Keratinocyte (primary cell): ENCODE measurements around the gene ARL15.

Source experiments
- EZH2 ChIP-seq: IDR thresholded peaks from one replicate; pipeline ENCODE4 v1.6.1; 2012; ENCODE audit warnings: inconsistent platforms, mild to moderate bottlenecking, low read length, moderate library complexity
- TF ChIP-seq, protein P1 (sequence below), 3 experiments: IDR thresholded peaks in 1 of 3; conservative IDR thresholded peaks in 1 of 3; optimal IDR thresholded peaks in 1 of 3; 2 replicates in 2 of 3; 3 replicates in 1 of 3; pipeline versions ENCODE3 to v1.5.1; 2011; ENCODE audit warnings: low read length in 3 of 3, mild to moderate bottlenecking in 3 of 3, moderate library complexity in 2 of 3, control low read depth in 1 of 3, inconsistent platforms in 1 of 3; ENCODE audit not compliant: insufficient read depth in 2 of 3; ENCODE audit errors: extremely low read depth in 1 of 3

DNA sequence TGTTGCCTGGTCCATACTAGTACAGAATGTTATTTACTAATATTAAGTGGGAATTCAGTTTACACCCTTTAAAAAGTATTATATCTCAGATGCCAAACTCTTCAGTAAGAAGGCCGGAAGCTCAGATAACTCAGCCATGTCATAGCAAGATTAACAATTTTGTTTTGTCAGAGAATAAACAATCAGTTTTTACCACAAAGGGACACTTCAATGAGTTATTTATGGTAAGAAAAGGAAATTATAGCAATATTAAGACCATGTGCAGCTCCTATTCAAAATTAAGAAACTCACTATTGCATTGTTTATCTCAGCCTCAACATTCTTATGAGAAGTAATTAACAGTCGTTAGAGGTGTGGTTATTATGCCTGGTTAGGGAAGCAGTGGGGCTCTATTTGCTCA is 13.1 kb upstream of the ARL15 start:
- TF ChIP-seq, protein P1, sequence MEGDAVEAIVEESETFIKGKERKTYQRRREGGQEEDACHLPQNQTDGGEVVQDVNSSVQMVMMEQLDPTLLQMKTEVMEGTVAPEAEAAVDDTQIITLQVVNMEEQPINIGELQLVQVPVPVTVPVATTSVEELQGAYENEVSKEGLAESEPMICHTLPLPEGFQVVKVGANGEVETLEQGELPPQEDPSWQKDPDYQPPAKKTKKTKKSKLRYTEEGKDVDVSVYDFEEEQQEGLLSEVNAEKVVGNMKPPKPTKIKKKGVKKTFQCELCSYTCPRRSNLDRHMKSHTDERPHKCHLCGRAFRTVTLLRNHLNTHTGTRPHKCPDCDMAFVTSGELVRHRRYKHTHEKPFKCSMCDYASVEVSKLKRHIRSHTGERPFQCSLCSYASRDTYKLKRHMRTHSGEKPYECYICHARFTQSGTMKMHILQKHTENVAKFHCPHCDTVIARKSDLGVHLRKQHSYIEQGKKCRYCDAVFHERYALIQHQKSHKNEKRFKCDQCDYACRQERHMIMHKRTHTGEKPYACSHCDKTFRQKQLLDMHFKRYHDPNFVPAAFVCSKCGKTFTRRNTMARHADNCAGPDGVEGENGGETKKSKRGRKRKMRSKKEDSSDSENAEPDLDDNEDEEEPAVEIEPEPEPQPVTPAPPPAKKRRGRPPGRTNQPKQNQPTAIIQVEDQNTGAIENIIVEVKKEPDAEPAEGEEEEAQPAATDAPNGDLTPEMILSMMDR (optimal IDR thresholded peaks at IDR 0.05 in 1 of 3, IDR thresholded peaks at IDR 0.05 in 1 of 3, conservative IDR thresholded peaks at IDR 0.05 in 1 of 3; ENCODE audit: extremely low read depth in 1 of 3, insufficient read depth in 2 of 3, low read length in 3 of 3), result no peak
- TF ChIP-seq EZH2, result no peak
